ENCODE data around the gene MAK. TPM values are rescaled to one million over a fixed set of nuclear protein-coding genes. Genes with fewer than 3 reads are reported as not detected.

MAK gene
- total RNA-seq, 1 experiment from 2014 or later, result 0.22 TPM

DNA sequence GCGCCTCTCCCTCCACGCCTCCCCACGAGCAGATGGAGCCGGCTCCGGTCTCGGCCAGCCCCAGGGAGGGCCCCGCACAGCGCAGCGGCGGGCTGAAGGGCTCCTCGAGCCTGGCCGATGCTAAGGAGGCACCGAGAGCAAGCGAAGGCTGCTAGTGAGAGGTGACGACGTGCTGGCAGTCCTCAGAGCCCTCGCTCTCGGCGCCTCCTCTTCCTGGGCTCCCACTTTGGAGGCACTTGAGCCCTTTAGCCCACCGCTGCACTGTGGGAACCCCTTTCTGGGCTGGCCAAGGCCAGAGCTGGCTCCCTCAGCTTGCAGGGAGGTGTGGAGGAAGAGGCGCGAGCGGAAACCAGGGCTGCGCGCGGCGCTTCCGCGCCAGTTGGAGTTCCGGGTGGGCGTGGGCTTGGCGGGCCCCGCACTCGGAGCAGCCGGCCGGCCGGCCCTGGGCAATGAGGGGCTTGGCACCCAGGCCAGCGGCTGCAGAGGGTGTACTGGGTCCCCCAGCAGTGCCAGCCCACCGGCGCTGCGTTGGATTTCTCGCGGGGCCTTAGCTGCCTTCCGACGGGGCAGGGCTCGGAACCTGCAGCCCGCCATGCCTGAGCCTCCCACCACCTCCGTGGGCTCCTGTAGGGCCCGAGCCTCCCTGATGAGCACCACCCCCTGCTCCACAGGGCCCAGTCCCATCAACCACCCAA lies 117.9 kb downstream of the MAK start (continued):
- no peak for TF ChIP-seq REST (IDR thresholded peaks at IDR 0.05; ENCODE audit: low read depth)
- TF ChIP-seq JUND (IDR thresholded peaks at IDR 0.05), result no peak
- TF ChIP-seq EGR1 (IDR thresholded peaks at IDR 0.05; ENCODE audit: low read depth), result no peak
- no peak for TF ChIP-seq EZH2phosphoT487 (IDR thresholded peaks at IDR 0.05; ENCODE audit: borderline replicate concordance)
- no peak for TF ChIP-seq ZFX (IDR thresholded peaks at IDR 0.05)
- TF ChIP-seq POLR2A (IDR thresholded peaks at IDR 0.05; ENCODE audit: borderline replicate concordance, extremely low read depth, insufficient read depth, insufficient read length), result no peak
- no peak for TF ChIP-seq ZNF274 (IDR thresholded peaks at IDR 0.05; ENCODE audit: low read depth, low read length)
- TF ChIP-seq, protein P1, sequence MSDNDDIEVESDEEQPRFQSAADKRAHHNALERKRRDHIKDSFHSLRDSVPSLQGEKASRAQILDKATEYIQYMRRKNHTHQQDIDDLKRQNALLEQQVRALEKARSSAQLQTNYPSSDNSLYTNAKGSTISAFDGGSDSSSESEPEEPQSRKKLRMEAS (IDR thresholded peaks at IDR 0.05), result no peak

DNA sequence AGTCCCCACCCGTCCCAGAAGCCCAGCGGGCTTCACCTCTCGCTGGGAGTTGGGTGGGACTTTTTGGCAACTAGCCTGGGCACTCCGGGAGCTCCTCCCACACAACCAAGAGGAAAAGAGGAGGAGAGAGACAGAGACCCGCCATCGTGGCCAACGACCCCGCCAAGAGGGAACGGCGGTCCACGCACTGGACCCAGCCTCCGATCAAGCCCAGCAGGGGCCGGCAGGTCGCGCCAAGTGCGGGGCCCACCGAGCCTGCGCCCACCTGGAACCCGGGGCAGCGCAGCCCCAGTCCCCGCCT lies 118.4 kb downstream of the MAK start:
- no peak for ATAC-seq
- Histone ChIP-seq H3K27me3 (ENCODE audit: insufficient read depth, low read length) (no peaks in the 10 kb centered on the region), H2AFZ (ENCODE audit: low read depth, low read length, poor library complexity, severe bottlenecking) (no peak overlapping the region), H3K4me2 (ENCODE audit: low read length) (no peak overlapping the region), H3K9ac (ENCODE audit: low read length) (no peak overlapping the region), H3K36me3 (ENCODE audit: control insufficient read depth in 1 of 2, insufficient read depth in 2 of 2, low read length in 2 of 2) (no peaks in the 10 kb centered on the region), H3K9me2 (ENCODE audit: insufficient read depth) (no peaks in the 10 kb centered on the region), H4K20me1 (ENCODE audit: insufficient read depth) (no peaks in the 10 kb centered on the region), H3K79me2 (ENCODE audit: insufficient read depth, low read length) (peaks cover 12% of the 10 kb centered on the region), H3K4me3 (replicated peaks in 1 of 2; ENCODE audit: low read depth in 1 of 2, low read length in 2 of 2) (no peak overlapping the region), H3K27ac (ENCODE audit: low read depth, low read length) (no peak overlapping the region; the same call in 1 of the 2 replicates), H3K9me3 (ENCODE audit: control insufficient read depth in 1 of 2, insufficient read depth in 1 of 2, low read depth in 1 of 2, low read length in 2 of 2) (peaks cover 0 to 10% of the 10 kb centered on the region in 2 experiments; a peak in 1 of 4 replicates), H3K4me1 (ENCODE audit: control insufficient read depth in 1 of 2, insufficient read depth in 2 of 2, low read length in 2 of 2) (peaks cover 12 to 21% of the 10 kb centered on the region in 2 experiments; a peak in 3 of 4 replicates)
- no peak for DNase-seq (ENCODE audit: low read depth, low spot score)
- RAD21 ChIA-PET (ENCODE audit: low non-redundant PET in 1 of 2, low total read pairs in 2 of 2, uncharacterized antibody in 2 of 2, unreplicated experiment in 2 of 2), result no interaction called here
- TF ChIP-seq TCF7L2 (IDR thresholded peaks at IDR 0.05; ENCODE audit: borderline replicate concordance, extremely low read depth, insufficient read depth, insufficient read length), result no peak
- TF ChIP-seq, protein P2, sequence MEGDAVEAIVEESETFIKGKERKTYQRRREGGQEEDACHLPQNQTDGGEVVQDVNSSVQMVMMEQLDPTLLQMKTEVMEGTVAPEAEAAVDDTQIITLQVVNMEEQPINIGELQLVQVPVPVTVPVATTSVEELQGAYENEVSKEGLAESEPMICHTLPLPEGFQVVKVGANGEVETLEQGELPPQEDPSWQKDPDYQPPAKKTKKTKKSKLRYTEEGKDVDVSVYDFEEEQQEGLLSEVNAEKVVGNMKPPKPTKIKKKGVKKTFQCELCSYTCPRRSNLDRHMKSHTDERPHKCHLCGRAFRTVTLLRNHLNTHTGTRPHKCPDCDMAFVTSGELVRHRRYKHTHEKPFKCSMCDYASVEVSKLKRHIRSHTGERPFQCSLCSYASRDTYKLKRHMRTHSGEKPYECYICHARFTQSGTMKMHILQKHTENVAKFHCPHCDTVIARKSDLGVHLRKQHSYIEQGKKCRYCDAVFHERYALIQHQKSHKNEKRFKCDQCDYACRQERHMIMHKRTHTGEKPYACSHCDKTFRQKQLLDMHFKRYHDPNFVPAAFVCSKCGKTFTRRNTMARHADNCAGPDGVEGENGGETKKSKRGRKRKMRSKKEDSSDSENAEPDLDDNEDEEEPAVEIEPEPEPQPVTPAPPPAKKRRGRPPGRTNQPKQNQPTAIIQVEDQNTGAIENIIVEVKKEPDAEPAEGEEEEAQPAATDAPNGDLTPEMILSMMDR (IDR thresholded peaks at IDR 0.05 in 2 of 3, conservative IDR thresholded peaks at IDR 0.05 in 1 of 3; ENCODE audit: borderline replicate concordance in 1 of 3, insufficient read depth in 1 of 3, low read depth in 2 of 3, low read length in 2 of 3), result no peak
- no peak for TF ChIP-seq CBX3 (IDR thresholded peaks at IDR 0.05; ENCODE audit: low read depth)
- TF ChIP-seq ZFX (IDR thresholded peaks at IDR 0.05), result no peak
- no peak for TF ChIP-seq POLR2A (IDR thresholded peaks at IDR 0.05; ENCODE audit: borderline replicate concordance, extremely low read depth, insufficient read depth, insufficient read length)
- TF ChIP-seq CEBPB (IDR thresholded peaks at IDR 0.05; ENCODE audit: low read depth), result no peak
- no peak for TF ChIP-seq EGR1 (IDR thresholded peaks at IDR 0.05; ENCODE audit: low read depth)
- TF ChIP-seq RAD21 (IDR thresholded peaks at IDR 0.05; ENCODE audit: low read depth), result no peak
- TF ChIP-seq, protein P1 (IDR thresholded peaks at IDR 0.05), result no peak
- TF ChIP-seq EZH2phosphoT487 (IDR thresholded peaks at IDR 0.05; ENCODE audit: borderline replicate concordance), result no peak
- TF ChIP-seq POLR2AphosphoS5 (IDR thresholded peaks at IDR 0.05; ENCODE audit: low read depth, low read length), result no peak
- TF ChIP-seq SP1 (IDR thresholded peaks at IDR 0.05; ENCODE audit: low read depth), result no peak
- no peak for TF ChIP-seq SRF (IDR thresholded peaks at IDR 0.05; ENCODE audit: low read depth)
- TF ChIP-seq FOSL1 (IDR thresholded peaks at IDR 0.05; ENCODE audit: low read depth), result no peak
- no peak for TF ChIP-seq EZH2 (IDR thresholded peaks at IDR 0.05)
- TF ChIP-seq SIN3A (IDR thresholded peaks at IDR 0.05; ENCODE audit: low read depth), result no peak
- TF ChIP-seq YY1 (IDR thresholded peaks at IDR 0.05; ENCODE audit: extremely low read depth, insufficient replicate concordance, low read depth, low read length), result no peak
- CTCF ChIA-PET, result no interaction called here
- intact Hi-C loops (cut with micrococcal nuclease), result no loop called here
- BruUV-seq (replicated peaks), result no TSS peak
- POLR2A ChIA-PET, result no interaction called here
